ENCODE results near the gene C19orf47.

Gene C19orf47

GRCh38 chr19:40389404-40390083, 41.3 kb upstream of the C19orf47 start:
- no peak overlapping the region for H3K4me3 ChIP-seq (ENCODE audit: low read length)
- no peaks in the 10 kb centered on the region for H3K27me3 ChIP-seq (ENCODE audit: control insufficient read depth, insufficient read depth, low read length)
- no peaks in the 10 kb centered on the region for H3K36me3 ChIP-seq (ENCODE audit: control insufficient read depth, low read depth, low read length)
- no peak overlapping the region for H3K27ac ChIP-seq (ENCODE audit: low read length)
- H3K9me3 ChIP-seq (ENCODE audit: control insufficient read depth, low read depth, low read length): no peaks in the 10 kb centered on the region
- H3K9ac ChIP-seq (ENCODE audit: low read length): no peak overlapping the region
- no peaks in the 10 kb centered on the region for H3K4me1 ChIP-seq (ENCODE audit: control insufficient read depth, low read depth, low read length)

- no peaks in the 10 kb centered on the region for H3K4me1 ChIP-seq (ENCODE audit: control insufficient read depth, low read depth, low read length)
- no peaks in the 10 kb centered on the region for H3K9me3 ChIP-seq (ENCODE audit: control insufficient read depth, low read depth, low read length)
- no peak overlapping the region for H3K9ac ChIP-seq (ENCODE audit: low read length)
- H3K27ac ChIP-seq (ENCODE audit: low read length): no peak overlapping the region
- H3K27me3 ChIP-seq (ENCODE audit: control insufficient read depth, insufficient read depth, low read length): no peaks in the 10 kb centered on the region
- no peaks in the 10 kb centered on the region for H3K36me3 ChIP-seq (ENCODE audit: control insufficient read depth, low read depth, low read length)
- no peak overlapping the region for H3K4me3 ChIP-seq (ENCODE audit: low read length)
Measured at GRCh38 chr19:40388481-40388880, 40.3 kb upstream of the C19orf47 start.

DNA sequence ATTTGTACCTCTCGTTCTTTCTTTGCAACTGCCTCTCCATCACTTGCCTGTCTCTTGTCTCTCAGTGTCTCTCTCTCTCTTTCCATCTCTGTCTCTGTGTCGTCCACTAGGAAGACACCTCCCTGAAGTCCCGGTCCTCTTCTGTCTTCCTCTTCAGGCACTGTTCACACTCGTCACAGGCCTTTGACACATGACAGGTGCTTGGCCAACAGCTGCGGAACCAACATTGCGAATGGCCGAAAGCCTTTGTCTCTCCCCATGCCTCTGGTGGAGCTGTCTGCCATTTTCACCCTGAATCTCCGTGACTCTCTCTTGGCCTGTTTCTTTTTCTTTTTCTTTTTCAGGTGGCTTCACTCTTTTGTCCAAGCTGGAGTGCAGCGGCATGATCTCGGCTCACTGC, 39.0 kb upstream of the C19orf47 start:
- no peaks in the 10 kb centered on the region for H3K27me3 ChIP-seq (ENCODE audit: control insufficient read depth, insufficient read depth, low read length)
- H3K4me1 ChIP-seq (ENCODE audit: control insufficient read depth, low read depth, low read length): no peaks in the 10 kb centered on the region
- no peak overlapping the region for H3K4me3 ChIP-seq (ENCODE audit: low read length)
- no peaks in the 10 kb centered on the region for H3K9me3 ChIP-seq (ENCODE audit: control insufficient read depth, low read depth, low read length)
- no peaks in the 10 kb centered on the region for H3K36me3 ChIP-seq (ENCODE audit: control insufficient read depth, low read depth, low read length)
- no peak overlapping the region for H3K9ac ChIP-seq (ENCODE audit: low read length)
- no peak overlapping the region for H3K27ac ChIP-seq (ENCODE audit: low read length)

DNA sequence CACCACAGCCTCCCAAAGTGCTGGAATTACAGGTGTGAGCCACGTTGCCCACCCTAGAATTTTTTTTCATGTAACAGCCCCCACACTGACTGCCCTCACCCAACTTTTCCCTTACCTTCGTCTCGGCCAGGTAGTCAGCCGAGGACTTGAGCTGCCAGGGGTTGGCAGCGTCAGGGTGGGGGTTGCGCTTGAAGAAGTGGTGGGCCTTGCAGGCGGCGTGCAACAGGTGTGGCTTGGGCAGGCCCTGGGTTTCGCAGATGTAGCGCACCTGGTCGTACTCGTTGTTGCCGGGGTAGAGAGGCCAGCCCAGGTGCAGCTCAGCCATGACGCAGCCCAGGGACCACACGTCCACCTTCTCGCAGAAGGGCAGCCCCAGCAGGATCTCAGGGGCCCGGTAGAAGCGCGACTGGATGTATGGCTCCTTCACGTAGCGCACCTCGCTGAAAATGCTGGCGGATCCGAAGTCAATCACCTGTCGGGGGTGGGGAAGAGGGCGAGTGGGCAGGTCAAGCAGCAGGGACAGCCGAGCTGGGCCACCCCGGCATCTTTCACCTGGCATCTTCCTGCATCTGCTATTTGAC, 35.6 kb upstream of the C19orf47 start:
- H3K27ac ChIP-seq (ENCODE audit: low read length): no peak overlapping the region
- H3K27me3 ChIP-seq (ENCODE audit: control insufficient read depth, insufficient read depth, low read length): no peaks in the 10 kb centered on the region
- no peaks in the 10 kb centered on the region for H3K4me1 ChIP-seq (ENCODE audit: control insufficient read depth, low read depth, low read length)
- no peak overlapping the region for H3K9ac ChIP-seq (ENCODE audit: low read length)
- H3K36me3 ChIP-seq (ENCODE audit: control insufficient read depth, low read depth, low read length): peaks cover 2% of the 10 kb centered on the region
- H3K4me3 ChIP-seq (ENCODE audit: low read length): no peak overlapping the region
- no peaks in the 10 kb centered on the region for H3K9me3 ChIP-seq (ENCODE audit: control insufficient read depth, low read depth, low read length)

DNA sequence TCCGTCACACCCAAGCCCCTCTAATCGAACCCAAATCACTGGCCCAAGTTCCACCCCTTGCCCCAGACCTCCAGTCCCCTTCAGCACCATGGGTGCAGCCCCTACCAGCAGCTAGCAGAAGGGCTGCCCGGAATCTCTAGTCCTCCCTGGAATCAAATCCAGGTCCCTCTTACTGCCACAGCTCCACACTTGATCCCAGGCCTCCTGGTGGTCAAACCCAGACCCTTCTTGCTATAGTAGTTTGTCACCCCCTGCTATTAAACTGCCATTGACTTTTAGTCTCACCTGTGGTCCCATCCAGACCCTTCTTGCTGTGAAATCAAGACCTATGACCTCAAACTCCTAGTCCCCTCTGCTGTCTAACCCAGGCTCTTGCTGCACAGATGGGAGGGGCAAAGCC, 33.1 kb upstream of the C19orf47 start:
- Histone ChIP-seq H3K27ac (ENCODE audit: low read length) (no peak overlapping the region), H3K9me3 (ENCODE audit: control insufficient read depth, low read depth, low read length) (no peaks in the 10 kb centered on the region)

DNA sequence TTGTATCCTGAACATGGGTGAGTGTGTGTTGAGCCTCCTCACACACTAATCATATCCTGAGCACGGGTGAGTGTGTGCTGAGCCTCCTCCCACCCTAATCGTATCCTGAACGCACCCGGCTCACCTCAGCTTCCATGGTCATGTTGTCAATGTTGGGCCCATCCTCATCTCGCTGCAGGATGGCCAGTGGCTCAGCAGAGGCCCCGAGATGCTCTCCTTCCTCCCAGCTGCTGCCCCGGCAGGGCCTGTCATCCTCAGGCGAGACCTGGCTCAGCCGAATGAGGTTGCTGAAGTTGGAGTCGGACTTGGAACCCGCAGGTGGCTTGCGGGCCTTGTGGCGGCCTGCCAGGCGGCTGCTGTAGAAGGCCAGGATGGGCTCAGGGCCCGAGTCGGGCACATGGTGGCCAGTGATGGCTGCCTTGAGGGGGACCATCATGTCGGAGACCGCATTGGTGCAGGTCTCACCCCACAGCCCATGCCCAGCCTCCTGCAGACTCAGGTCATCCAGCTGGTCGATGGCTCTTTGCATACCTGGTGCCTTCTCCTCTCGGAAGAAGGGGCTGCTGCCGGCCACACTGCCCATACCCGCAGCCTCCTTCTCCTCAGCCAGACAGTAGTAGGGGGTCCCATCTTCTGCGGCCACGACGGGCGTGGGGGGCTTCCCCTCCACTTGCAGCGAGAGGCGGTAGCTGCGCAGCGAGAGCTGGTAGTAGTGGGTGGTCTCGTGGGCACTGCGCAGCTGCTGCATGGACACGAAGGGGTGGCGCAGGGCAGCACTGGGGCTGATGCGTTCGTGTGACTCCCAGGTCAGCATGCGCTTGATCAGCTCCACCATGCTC, 32.2 kb upstream of the C19orf47 start:
- no peak overlapping the region for H3K27ac ChIP-seq (ENCODE audit: low read length)
- no peak overlapping the region for H3K4me3 ChIP-seq (ENCODE audit: low read length)
- no peaks in the 10 kb centered on the region for H3K4me1 ChIP-seq (ENCODE audit: control insufficient read depth, low read depth, low read length)
- no peak overlapping the region for H3K9ac ChIP-seq (ENCODE audit: low read length)
- peaks cover 8% of the 10 kb centered on the region for H3K36me3 ChIP-seq (ENCODE audit: control insufficient read depth, low read depth, low read length)
- no peaks in the 10 kb centered on the region for H3K9me3 ChIP-seq (ENCODE audit: control insufficient read depth, low read depth, low read length)
- no peaks in the 10 kb centered on the region for H3K27me3 ChIP-seq (ENCODE audit: control insufficient read depth, insufficient read depth, low read length)

More for the DNA sequence above, 33.1 kb upstream of the C19orf47 start:
- Histone ChIP-seq H3K4me3 (ENCODE audit: low read length) (no peak overlapping the region), H3K36me3 (ENCODE audit: control insufficient read depth, low read depth, low read length) (peaks cover 8% of the 10 kb centered on the region), H3K4me1 (ENCODE audit: control insufficient read depth, low read depth, low read length) (no peaks in the 10 kb centered on the region), H3K9ac (ENCODE audit: low read length) (no peak overlapping the region), H3K27me3 (ENCODE audit: control insufficient read depth, insufficient read depth, low read length) (no peaks in the 10 kb centered on the region)

DNA sequence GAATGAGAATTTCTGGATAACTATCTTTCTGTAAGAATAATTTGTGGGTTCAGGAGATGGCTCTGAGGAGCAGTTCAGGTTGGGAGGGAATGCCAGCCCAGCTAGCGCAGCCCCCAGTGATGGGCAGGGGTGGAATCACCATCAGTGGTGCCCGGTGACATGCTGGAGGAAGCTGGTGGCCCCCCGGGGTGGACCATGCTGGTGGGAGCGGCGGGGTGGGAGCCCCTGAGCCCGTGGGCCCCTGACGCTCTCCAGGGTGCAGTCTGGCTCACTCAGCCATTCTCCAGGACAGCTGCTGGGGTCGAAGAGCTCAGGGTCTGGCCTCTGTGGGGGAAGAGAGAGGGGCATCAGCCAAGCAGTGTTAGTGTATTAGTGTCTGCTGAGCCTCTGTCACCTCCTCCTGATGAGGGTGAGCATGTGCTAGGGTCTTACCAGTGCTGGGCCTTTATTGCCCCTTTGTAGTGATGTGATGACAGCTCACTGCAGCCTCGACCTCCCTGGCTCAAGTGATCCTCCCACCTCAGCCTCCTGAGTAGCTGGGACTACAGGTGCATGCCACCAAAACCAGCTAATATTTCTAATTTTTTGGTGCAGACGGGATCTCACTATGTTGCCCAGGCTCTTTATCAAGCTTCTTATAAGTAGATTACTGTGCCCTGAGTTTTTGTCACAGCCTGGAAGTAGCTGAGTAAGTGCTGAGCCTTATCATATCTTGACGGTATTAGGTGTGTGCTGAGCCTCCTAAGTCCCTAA, 31.4 kb upstream of the C19orf47 start:
- no peak overlapping the region for H3K9ac ChIP-seq (ENCODE audit: low read length)
- no peak overlapping the region for H3K4me3 ChIP-seq (ENCODE audit: low read length)
- no peak overlapping the region for H3K27ac ChIP-seq (ENCODE audit: low read length)
- no peaks in the 10 kb centered on the region for H3K27me3 ChIP-seq (ENCODE audit: control insufficient read depth, insufficient read depth, low read length)
- H3K9me3 ChIP-seq (ENCODE audit: control insufficient read depth, low read depth, low read length): no peaks in the 10 kb centered on the region
- no peaks in the 10 kb centered on the region for H3K4me1 ChIP-seq (ENCODE audit: control insufficient read depth, low read depth, low read length)
- H3K36me3 ChIP-seq (ENCODE audit: control insufficient read depth, low read depth, low read length): peaks cover 10% of the 10 kb centered on the region

DNA sequence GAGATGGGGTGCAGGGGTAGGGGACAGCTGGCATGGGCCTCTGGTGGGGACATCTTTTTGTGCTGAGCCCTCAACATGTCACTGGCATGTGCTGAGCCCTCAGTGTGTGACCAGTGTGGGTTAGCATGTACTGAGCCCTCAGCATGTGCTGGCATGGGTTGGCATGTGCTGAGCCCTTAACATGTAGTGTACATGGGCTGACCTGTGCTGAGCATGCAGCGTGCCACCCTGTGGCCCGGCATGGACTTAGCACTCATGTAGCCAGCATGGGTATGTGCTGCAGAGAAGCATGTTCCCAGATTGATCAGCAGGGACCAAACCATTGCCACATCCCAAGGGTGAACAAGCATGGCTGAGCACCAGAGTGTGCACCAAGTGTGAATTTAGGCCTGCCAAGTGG, 30.3 kb upstream of the C19orf47 start:
- Histone ChIP-seq H3K9me3 (ENCODE audit: control insufficient read depth, low read depth, low read length) (no peaks in the 10 kb centered on the region), H3K4me1 (ENCODE audit: control insufficient read depth, low read depth, low read length) (no peaks in the 10 kb centered on the region), H3K36me3 (ENCODE audit: control insufficient read depth, low read depth, low read length) (peaks cover 18% of the 10 kb centered on the region)

GRCh38 chr19:40377876-40378385, 29.7 kb upstream of the C19orf47 start:
- Histone ChIP-seq H3K27ac (ENCODE audit: low read length) (no peak overlapping the region), H3K9me3 (ENCODE audit: control insufficient read depth, low read depth, low read length) (no peaks in the 10 kb centered on the region), H3K4me3 (ENCODE audit: low read length) (no peak overlapping the region), H3K4me1 (ENCODE audit: control insufficient read depth, low read depth, low read length) (no peaks in the 10 kb centered on the region), H3K9ac (ENCODE audit: low read length) (no peak overlapping the region), H3K36me3 (ENCODE audit: control insufficient read depth, low read depth, low read length) (peaks cover 18% of the 10 kb centered on the region), H3K27me3 (ENCODE audit: control insufficient read depth, insufficient read depth, low read length) (no peaks in the 10 kb centered on the region)

More for the DNA sequence above, 30.3 kb upstream of the C19orf47 start:
- no peak overlapping the region for H3K27ac ChIP-seq (ENCODE audit: low read length)
- H3K9ac ChIP-seq (ENCODE audit: low read length): no peak overlapping the region
- no peak overlapping the region for H3K4me3 ChIP-seq (ENCODE audit: low read length)
- H3K27me3 ChIP-seq (ENCODE audit: control insufficient read depth, insufficient read depth, low read length): no peaks in the 10 kb centered on the region

DNA sequence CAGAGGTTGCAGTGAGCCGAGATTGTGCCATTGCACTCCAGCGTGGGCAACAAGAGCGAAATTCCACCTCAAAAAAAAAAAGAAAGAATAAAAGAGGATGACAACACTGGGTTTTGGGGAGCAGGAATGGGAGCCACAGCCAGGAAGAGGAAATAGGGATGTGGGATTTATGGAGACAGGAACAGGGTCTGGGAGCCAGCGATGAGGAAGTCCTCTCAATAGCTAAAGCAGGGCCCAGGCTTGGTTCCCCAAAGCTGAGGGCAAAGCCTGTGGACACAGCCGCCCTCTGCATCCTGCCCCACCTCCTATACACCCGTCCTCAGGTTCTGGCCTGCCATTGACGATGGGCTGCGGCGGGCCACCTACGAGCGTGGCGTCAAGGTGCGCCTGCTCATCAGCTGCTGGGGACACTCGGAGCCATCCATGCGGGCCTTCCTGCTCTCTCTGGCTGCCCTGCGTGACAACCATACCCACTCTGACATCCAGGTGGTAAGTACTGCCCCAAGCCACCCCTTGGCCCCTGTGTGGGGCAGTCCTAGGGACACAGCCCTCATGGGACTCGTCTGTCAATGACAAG, 28.2 kb upstream of the C19orf47 start:
- Histone ChIP-seq H3K27ac (ENCODE audit: low read length) (no peak overlapping the region), H3K4me3 (ENCODE audit: low read length) (no peak overlapping the region), H3K27me3 (ENCODE audit: control insufficient read depth, insufficient read depth, low read length) (no peaks in the 10 kb centered on the region), H3K9me3 (ENCODE audit: control insufficient read depth, low read depth, low read length) (no peaks in the 10 kb centered on the region), H3K9ac (ENCODE audit: low read length) (no peak overlapping the region), H3K4me1 (ENCODE audit: control insufficient read depth, low read depth, low read length) (no peaks in the 10 kb centered on the region), H3K36me3 (ENCODE audit: control insufficient read depth, low read depth, low read length) (peaks cover 32% of the 10 kb centered on the region)

GRCh38 chr19:40374084-40374483, 25.9 kb upstream of the C19orf47 start:
- H3K36me3 ChIP-seq (ENCODE audit: control insufficient read depth, low read depth, low read length): peaks cover 45% of the 10 kb centered on the region

More at GRCh38 chr19:40374084-40374483, 25.9 kb upstream of the C19orf47 start:
- H3K27me3 ChIP-seq (ENCODE audit: control insufficient read depth, insufficient read depth, low read length): no peaks in the 10 kb centered on the region
- no peaks in the 10 kb centered on the region for H3K4me1 ChIP-seq (ENCODE audit: control insufficient read depth, low read depth, low read length)
- H3K9ac ChIP-seq (ENCODE audit: low read length): no peak overlapping the region
- H3K4me3 ChIP-seq (ENCODE audit: low read length): no peak overlapping the region
- H3K9me3 ChIP-seq (ENCODE audit: control insufficient read depth, low read depth, low read length): no peaks in the 10 kb centered on the region
- H3K27ac ChIP-seq (ENCODE audit: low read length): no peak overlapping the region
